Neural crest cell (in vitro differentiated cells): Measurements from ENCODE around the gene KLHL1. TPM values are rescaled to one million over a fixed set of nuclear protein-coding genes. Genes with fewer than 3 reads are reported as not detected.
"Not testable (repeated sequence)": the region's sequence is repeated elsewhere in the genome, so short reads cannot be mapped to it uniquely, and the experiment has no call there.

ENCODE experiments used
- DNase-seq: peaks from one replicate; pipeline ENCODE4 v3.0.0; 2021; ENCODE audit warnings: low read depth, mixed read lengths, low spot score
- H3K27ac Mint-ChIP-seq: one replicate; pipeline ENCODE4 v1.8.0; 2021; ENCODE audit warnings: mild to moderate bottlenecking, mixed read lengths; ENCODE audit not compliant: unreplicated experiment
- H3K27me3 Mint-ChIP-seq: 2 replicates; pipeline ENCODE4 v1.8.0; 2021; ENCODE audit warnings: low read depth, mild to moderate bottlenecking, mixed read lengths
- H3K36me3 Mint-ChIP-seq: 2 replicates; pipeline ENCODE4 v1.8.0; 2021; ENCODE audit warnings: low read depth, mild to moderate bottlenecking, mixed read lengths
- H3K4me1 Mint-ChIP-seq: 2 replicates; pipeline ENCODE4 v1.8.0; 2021; ENCODE audit warnings: mixed read lengths
- H3K4me3 Mint-ChIP-seq: one replicate; pipeline ENCODE4 v1.8.0; 2021; ENCODE audit warnings: mild to moderate bottlenecking, mixed read lengths
- H3K9me3 Mint-ChIP-seq: 2 replicates; pipeline ENCODE4 v1.8.0; 2021; ENCODE audit warnings: mixed read lengths
- CTCF ChIP-seq: fragments of 200-600 bp; sonication (generic); conservative IDR thresholded peaks from 2 replicates; pipeline ENCODE4 v1.5.0; 2021; ENCODE audit warnings: antibody characterized with exemption, mild to moderate bottlenecking
- long read RNA-seq: library from polyadenylated mRNA; unstranded; transcript quantifications from one replicate; pipeline ENCODE4 v2.0.0, GENCODE V29; 2020
- total RNA-seq: library from RNA; stranded (reverse); gene quantifications from 2 replicates; pipeline ENCODE4 v1.2.1, GENCODE V29; 2021

Gene KLHL1
- total RNA-seq = 0.23 TPM in 1 of 2 replicates, not detected in the other
- long read RNA-seq = 0 reads

- peaks cover 8% of the 10 kb centered on the region for H3K4me1 Mint-ChIP-seq
- no peaks in the 10 kb centered on the region for H3K36me3 Mint-ChIP-seq
- no peak for TF ChIP-seq CTCF
- DNase-seq = no peak
- H3K27ac Mint-ChIP-seq = no peak within 1 kb of the TSS
- H3K27me3 Mint-ChIP-seq = peaks cover 44% of the 10 kb centered on the region
- H3K4me3 Mint-ChIP-seq = peak within 1 kb of the TSS; percentile 78
- H3K9me3 Mint-ChIP-seq = no peaks in the 10 kb centered on the region
Measured at GRCh38 chr13:70108356-70109105, at the start of gene KLHL1. TSS of gene KLHL1 (minus strand) at chr13:70108452. CDS start at chr13:70107699, 753 bp downstream.

GRCh38 chr13:70142658-70143057 is 34.4 kb upstream of the KLHL1 start:
- not testable (repeated sequence) for DNase-seq, H3K4me1 Mint-ChIP-seq, H3K4me3 Mint-ChIP-seq, H3K27me3 Mint-ChIP-seq, H3K9me3 Mint-ChIP-seq, H3K36me3 Mint-ChIP-seq, H3K27ac Mint-ChIP-seq

GRCh38 chr13:70128098-70128497 is 19.8 kb upstream of the KLHL1 start:
- no peak for TF ChIP-seq CTCF
- H3K27me3 Mint-ChIP-seq = no peaks in the 10 kb centered on the region

GRCh38 chr13:70125693-70126092 is 17.4 kb upstream of the KLHL1 start:
- H3K4me3 Mint-ChIP-seq = no peak overlapping the region
- H3K27me3 Mint-ChIP-seq = no peaks in the 10 kb centered on the region
- TF ChIP-seq CTCF = no peak
- no peaks in the 10 kb centered on the region for H3K4me1 Mint-ChIP-seq
- no peak for DNase-seq
- H3K27ac Mint-ChIP-seq = no peak overlapping the region
- H3K36me3 Mint-ChIP-seq = no peaks in the 10 kb centered on the region
- H3K9me3 Mint-ChIP-seq = no peaks in the 10 kb centered on the region

More at GRCh38 chr13:70128098-70128497, 19.8 kb upstream of the KLHL1 start:
- Mint-ChIP-seq H3K36me3 (no peaks in the 10 kb centered on the region), H3K27ac (no peak overlapping the region), H3K4me1 (no peaks in the 10 kb centered on the region), H3K4me3 (no peak overlapping the region), H3K9me3 (no peaks in the 10 kb centered on the region)
- DNase-seq = no peak

- Mint-ChIP-seq H3K27me3 (no peaks in the 10 kb centered on the region), H3K4me1 (no peaks in the 10 kb centered on the region), H3K36me3 (no peaks in the 10 kb centered on the region), H3K4me3 (no peak overlapping the region), H3K27ac (no peak overlapping the region), H3K9me3 (no peaks in the 10 kb centered on the region)
- no peak for DNase-seq
- no peak for TF ChIP-seq CTCF
Measured at GRCh38 chr13:70117338-70117905, 9.2 kb upstream of the KLHL1 start.
